Gastroesophageal sphincter (tissue), 3 donors: ENCODE results near the gene SNTG2.

Experiments used
- CTCF ChIP-seq, 4 experiments: fragments of 200-600 bp in 2 of 4; fragments of 450-650 bp in 2 of 4; sonication (generic) in 1 of 4; IDR thresholded peaks; one replicate each; pipeline ENCODE4 v1.5.1; 2017 to 2019; ENCODE audit warnings: antibody characterized with exemption in 4 of 4, mild to moderate bottlenecking in 2 of 4, moderate library complexity in 2 of 4
- EP300 ChIP-seq: sonication (generic); formaldehyde crosslinking; IDR thresholded peaks from one replicate; pipeline ENCODE4 v1.6.1; 2017; ENCODE audit warnings: antibody characterized with exemption, mild to moderate bottlenecking
- POLR2A ChIP-seq, 2 donors: fragments of 450-650 bp; IDR thresholded peaks; one replicate each; pipeline ENCODE4 v1.6.1; 2017; ENCODE audit warnings: antibody characterized with exemption in 2 of 2, mild to moderate bottlenecking in 2 of 2, moderate library complexity in 1 of 2
- POLR2AphosphoS5 ChIP-seq: sonication (generic); formaldehyde crosslinking; IDR thresholded peaks from one replicate; pipeline ENCODE4 v1.6.1; 2017; ENCODE audit warnings: antibody characterized with exemption

GRCh38 chr2:1137913-1138391, 187.3 kb downstream of the SNTG2 start:
- TF ChIP-seq POLR2A (IDR thresholded peaks at IDR 0.05) (no peak), CTCF (IDR thresholded peaks at IDR 0.05) (no peak), EP300 (no peak), POLR2AphosphoS5 (no peak)
